GM12873 (cell line): Measurements from ENCODE around the gene BIN1.

ENCODE experiments used
- TF ChIP-seq, protein P1 (sequence below): IDR thresholded peaks from 2 replicates; pipeline ENCODE4 v1.5.1; 2012; ENCODE audit warnings: low read depth, mild to moderate bottlenecking, moderate library complexity, low read length, control low read depth; ENCODE audit not compliant: insufficient read depth; ENCODE audit errors: missing control alignments

The BIN1 gene

DNA sequence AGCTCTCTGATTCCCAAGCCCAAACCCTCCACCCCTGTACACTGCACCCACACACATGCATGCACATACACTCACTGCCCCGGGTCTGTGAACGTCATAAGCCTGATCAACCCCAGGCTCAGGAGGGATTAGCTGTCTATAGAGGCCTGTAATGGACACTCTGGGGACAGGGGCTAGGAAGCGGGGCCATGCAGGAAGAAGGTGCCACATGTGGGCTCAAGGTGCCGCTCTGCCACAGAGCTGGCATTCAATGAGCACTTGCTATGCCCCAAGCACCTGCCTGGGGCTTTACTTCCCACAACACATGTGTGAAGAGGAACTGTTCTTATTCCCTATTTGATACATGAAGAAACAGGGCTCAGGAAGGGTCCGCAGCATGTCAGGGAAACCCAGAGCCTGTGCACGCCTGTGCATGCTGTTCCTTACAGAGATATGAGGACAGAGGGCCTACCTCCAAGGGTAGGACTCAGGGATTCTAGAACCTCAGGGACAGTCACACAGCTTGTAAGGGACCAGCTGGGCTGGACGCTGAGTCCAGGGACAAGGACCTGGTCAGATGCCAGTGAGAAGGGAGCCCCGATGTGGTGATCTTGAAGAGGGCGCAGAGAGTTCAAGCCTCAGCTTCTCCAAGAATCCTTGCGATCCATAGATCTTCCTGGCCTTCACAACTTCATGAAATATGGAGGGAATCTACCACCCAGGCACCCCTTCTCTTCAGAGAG lies 5.0 kb downstream of the BIN1 start:
- TF ChIP-seq, protein P1, sequence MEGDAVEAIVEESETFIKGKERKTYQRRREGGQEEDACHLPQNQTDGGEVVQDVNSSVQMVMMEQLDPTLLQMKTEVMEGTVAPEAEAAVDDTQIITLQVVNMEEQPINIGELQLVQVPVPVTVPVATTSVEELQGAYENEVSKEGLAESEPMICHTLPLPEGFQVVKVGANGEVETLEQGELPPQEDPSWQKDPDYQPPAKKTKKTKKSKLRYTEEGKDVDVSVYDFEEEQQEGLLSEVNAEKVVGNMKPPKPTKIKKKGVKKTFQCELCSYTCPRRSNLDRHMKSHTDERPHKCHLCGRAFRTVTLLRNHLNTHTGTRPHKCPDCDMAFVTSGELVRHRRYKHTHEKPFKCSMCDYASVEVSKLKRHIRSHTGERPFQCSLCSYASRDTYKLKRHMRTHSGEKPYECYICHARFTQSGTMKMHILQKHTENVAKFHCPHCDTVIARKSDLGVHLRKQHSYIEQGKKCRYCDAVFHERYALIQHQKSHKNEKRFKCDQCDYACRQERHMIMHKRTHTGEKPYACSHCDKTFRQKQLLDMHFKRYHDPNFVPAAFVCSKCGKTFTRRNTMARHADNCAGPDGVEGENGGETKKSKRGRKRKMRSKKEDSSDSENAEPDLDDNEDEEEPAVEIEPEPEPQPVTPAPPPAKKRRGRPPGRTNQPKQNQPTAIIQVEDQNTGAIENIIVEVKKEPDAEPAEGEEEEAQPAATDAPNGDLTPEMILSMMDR = no peak

DNA sequence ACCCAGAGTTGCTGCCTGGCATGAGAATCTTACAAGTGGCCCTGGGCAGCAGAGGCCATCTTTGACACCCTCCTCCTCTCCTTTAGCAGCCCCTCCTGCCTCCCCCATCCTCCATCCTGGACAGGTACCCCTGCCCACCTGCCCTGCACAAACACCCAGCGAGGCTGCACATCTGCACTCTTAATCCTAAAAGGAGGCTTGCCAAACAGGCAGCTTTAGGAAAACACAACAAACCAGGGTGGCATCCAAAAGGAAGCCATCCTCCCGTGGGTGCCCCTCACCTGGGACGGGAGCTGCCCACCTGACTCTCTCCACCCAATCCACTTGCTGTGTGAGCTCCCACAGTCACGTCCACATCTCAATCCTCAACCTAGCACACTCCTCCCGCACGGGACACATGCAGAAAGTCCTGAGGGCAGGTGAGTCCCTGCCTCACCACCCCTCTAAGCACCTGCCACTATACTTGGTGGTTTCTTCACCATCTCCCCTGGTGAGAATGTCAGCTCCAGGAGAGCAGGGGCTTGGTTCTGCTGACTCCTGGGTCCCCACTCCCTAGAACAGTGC lies 5.8 kb downstream of the BIN1 start:
- TF ChIP-seq, protein P1 = no peak

DNA sequence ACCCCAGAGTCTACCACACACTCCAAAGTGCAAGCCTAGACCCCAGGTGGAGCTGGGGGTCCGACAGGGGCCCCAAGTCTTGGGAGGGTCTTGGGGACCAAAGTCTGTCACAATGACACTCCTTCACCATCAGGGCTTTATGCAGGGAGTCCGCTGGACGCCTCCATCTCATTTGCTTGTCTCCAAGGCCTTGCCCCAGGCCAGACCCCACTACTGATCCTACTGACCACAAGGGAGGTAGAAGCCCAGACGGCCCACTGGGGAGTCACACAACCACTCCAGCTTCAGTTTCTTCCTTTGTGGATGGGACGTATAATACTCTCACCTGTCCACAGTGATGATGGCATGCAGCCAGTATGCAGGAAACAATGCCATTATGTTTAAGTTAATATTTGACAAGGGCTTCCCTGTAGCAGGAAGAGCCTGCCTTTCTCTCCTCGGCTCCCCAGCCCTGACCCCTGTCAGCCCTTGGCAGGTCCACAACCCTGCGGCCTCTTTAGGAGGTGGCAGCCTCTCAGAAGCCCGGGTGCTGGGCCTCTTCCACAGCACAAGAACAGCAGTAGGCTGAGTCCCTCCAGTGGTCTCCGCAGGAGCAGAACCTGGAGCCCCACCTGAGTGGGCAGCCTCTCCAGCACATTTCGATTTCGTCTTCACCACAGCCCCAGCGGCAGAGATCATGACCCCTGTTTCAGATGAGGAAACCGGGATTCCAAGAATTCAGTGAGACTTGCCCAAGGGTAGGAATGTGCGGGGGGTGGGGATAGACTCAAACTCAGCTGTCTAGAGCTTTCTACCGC lies 6.5 kb downstream of the BIN1 start:
- TF ChIP-seq, protein P1 = no peak

DNA sequence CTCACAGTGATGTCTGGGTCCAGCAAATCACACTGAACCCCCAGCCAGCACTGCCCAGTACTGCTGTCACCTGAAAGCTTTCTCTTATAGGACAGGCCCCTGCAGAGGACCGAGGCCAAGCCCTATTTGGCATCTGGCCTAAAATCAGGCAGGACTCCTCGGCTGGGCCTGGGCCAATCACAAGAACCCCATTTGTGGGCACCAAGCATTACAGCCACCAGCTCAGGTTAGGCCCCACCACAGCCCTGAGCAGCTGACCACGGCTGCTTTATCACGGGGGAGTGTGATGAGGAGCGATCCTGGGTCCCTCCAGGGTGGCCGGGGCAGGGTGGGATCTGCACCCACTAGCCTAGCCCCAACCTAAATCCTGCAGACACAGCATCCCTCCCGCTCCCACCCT lies 8.2 kb downstream of the BIN1 start:
- TF ChIP-seq, protein P1 = no peak

DNA sequence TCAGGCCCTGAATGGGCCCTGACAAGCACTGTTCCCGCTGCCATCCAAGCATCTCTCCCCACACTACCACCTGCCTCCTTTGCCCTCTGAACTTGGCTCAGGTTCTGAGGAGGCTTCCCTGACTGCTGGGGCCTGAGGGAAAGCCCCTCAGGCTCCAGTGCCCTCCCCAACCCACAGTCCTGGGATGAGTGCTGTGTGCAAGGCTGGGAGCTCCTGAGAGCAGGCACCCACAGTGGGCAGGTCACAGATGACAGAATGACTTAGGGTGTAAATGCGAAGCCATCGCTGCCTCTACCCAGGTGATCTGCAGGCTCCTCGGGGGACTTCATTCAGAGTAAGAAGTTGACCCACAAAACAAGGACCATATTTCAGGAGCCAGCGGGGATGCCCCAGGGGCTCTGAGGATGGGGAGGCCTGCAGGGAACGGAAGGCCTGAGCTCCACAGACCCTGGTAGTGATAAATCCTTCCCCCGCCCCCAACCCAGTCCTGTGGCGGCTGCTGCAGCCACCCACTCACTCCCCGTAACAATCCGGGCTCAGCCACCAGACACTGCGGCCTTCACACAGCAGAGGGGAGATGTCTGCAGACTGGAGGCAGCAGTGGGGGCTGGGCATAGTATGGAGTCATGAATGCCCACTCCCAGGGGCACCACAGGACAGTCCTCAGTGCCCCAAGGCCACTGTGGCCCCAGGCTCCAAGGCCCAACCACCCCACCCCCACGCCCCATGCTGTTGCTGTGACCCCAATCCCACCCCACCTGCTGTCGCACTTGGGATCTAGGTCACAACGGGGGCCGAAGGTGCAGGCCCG lies 8.9 kb downstream of the BIN1 start:
- TF ChIP-seq, protein P1 = no peak

DNA sequence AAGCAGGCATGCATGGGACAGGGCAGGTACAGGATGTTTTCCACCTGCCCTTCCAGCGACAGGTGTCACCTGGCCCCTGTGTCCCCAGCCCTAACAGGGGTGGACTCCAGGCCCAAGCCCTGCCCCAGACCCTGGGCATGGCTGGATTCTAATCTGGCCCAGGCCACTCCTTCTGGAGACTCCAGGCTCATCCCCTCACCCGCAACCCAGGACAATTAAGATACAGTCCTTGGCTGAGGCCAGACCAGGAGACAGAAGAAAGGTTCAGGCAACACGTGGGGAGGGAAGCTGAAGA lies 9.5 kb downstream of the BIN1 start:
- TF ChIP-seq, protein P1 = no peak
